ENCODE results near the gene CNTN5.

DNA sequence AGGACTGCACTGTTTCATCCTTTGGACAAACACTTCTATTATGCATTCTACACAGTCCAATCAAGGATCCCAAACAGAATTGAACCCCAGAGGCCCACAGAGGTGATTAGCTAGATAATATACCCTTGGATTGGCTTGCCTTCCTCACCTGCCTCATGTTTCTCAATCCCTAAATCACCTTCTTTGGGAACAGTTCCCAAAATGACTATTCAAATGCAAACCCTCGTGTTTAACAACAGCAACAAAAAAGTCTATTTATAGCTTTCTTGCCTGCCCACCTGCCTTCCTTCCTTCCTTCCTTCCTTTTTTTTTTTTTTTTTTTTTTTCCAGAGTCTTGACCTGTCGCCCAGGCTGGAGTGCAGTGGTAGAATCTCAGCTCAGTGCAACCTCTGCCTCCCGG is 180.0 kb downstream of the CNTN5 start:
- TF ChIP-seq CTCF (IDR thresholded peaks at IDR 0.05): no peak
- TF ChIP-seq EZH2 (IDR thresholded peaks at IDR 0.05; ENCODE audit: borderline replicate concordance, insufficient read depth, low read depth, low read length, poor library complexity, severe bottlenecking): no peak

Measured in B cell (primary cell).